Measurements from ENCODE around the gene CT45A9.
"Not testable (repeated sequence)": the region's sequence is repeated elsewhere in the genome, so short reads cannot be mapped to it uniquely, and the experiment has no call there.

Gene CT45A9, protein sequence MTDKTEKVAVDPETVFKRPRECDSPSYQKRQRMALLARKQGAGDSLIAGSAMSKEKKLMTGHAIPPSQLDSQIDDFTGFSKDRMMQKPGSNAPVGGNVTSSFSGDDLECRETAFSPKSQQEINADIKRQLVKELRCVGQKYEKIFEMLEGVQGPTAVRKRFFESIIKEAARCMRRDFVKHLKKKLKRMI

DNA sequence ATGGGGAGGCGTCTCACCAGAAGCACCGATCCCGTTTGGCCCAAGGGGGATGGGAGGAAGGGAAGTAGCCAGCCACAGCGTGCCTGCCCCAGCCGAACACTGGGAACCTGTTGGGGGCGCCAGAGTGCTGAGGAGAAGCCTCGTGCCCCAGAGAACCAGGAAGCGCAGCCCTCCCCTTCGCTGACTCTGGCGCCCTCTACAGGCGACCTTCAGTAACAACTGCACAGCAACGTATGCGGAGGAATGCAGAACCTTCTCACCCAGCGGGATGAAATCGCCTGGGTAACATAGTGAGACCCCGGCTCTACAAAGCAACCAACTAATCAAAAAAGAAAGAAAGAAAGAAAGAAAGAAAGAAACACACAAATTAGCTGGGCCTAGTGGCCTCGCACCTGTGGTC lies at the start of gene CT45A9:
TSS of gene CT45A9 (minus strand) at position 101 of the 400 bp plus-strand sequence. CDS start 3,751 bp downstream, outside the sequence.
- DNase-seq (ENCODE audit: low read depth in 2 of 2) = not testable (repeated sequence)

DNA sequence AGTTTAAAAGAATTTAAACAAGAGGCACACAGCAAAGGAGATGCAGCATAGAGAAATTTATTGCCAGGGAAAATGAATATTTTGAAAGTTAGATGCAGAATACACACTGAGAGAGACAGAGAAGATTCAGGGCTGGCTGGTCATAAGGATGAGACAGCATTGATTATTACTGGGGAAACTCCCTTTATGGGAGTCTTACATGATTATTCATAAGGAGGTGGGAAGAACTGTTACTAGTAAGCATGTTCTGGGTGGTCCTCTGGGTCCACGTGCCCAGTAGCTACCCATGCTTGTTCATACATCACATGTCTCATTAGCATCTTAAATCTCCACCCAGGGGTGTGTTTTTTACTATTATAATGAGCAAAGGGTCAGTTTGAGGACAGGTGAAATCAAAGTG lies 48.9 kb upstream of the CT45A9 start:
- DNase-seq (ENCODE audit: low read depth in 2 of 2) = not testable (repeated sequence)

DNA sequence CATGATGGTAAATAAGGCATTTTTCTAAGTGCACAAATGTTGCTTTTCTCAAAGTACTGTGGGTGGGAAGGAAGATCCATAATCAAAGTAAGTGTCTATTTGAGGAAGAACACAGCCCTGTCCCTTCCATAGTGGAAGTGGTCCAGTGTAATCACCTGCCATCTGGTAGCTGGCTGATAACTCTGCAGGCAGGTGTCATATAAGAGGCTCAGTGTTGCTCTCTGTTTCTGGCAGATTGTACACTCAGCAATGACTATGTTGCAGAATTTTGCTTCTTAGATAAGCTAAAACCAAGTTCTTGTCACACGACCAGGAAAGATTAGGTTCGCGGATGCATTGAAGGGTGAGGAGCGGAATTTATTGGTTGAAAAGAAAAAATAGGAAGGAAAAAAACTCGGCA lies 42.8 kb upstream of the CT45A9 start:
- DNase-seq (ENCODE audit: low read depth in 2 of 2) = no peak

DNA sequence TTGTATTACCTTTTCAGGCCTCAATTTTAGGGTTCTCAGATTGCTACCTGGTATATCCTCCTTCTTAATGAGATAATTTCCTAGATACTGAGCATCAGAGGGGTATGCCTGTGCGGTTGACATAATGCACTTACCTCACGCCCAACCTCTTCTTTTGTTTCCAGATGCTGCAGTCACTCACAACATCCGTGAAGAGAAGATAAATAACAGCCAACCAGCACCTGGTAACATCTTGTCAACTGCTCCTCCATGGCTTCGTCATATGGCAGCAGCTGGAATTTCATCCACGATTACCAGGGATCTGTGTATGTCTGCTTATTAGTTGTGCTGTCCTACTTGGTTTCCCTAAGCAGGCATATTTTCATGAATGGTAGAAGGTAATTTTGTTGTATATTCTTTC lies 38.6 kb upstream of the CT45A9 start:
- no peak for DNase-seq (ENCODE audit: low read depth in 2 of 2)

DNA sequence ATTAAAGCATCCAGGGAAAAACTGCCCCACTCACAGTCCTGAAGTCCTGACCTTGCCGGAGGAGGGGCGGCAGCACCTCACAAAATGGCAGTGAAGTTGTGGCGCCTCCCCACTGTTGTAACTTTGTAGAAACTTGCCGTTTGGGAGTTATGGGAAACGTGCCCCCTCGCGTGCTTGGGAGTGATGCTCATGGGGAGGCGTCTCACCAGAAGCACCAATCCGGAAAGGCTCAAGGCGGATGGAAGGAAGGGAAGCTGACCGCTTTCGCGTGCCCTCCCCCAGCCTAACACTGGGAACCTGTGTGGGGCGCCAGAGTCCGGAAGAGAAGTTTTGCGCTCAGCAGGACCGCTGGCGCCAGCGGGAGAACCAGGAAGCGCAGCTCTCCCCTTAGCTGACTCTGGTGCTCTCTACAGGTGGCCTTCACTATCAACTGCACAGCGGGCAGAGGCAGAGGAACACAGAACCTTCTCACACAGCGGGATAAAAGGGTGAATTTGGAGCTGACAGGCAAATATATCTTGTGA lies 21.7 kb upstream of the CT45A9 start, which contains the start of the genes CT45A10 and SAGE1:
TSS of gene CT45A10 (minus strand) at position 151 of the 524 bp plus-strand sequence. CDS start 8,100 bp downstream, outside the sequence.
TSS of gene SAGE1 (plus strand) at position 423 of the 524 bp plus-strand sequence. CDS start 2,527 bp downstream, outside the sequence.
- DNase-seq (ENCODE audit: low read depth in 2 of 2) = no peak

DNA sequence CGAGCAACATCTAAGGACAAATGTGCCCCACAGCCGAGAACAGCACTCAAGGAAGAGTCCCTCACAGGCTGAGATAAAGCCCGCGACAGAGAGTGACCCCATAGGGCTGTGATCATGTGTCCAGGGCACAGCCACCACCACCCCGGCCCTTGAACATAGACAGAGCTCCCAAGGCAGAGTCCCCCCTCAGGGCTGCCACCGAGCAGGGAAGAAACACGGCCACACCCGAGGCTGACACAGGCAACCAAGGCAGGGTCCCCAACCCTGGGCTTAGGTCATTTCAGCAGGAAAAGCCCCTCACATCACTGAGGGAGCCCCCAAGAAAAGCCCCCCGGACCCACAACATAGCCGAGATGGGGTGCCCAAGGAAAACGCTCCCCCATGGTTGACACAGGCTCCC lies 21.2 kb upstream of the CT45A9 start:
- DNase-seq (ENCODE audit: low read depth in 2 of 2) = no peak

DNA sequence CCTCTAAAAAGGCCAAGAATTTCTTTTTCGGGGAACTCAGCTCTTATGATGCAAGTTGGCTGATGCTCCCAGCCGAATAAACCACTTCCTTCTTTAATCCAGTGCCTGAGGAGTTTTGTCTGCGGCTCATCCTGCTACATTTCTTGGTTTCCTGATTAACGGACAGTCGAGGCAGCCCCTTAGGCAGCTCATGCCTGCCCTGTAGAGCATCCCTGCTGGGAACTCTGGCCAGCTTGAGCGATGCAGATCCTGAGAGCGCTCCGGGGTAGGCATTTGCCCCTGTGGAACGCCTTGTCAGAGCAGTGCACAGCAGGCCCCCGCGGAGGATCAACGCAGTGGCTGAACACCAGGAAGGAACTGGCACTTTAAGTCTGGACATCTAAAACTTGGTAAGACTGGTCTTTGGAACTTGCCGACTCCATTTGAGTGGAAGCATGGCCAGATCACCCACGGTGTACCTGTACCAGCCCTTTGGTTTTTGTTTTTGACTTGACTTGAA lies 18.5 kb upstream of the CT45A9 start:
- DNase-seq (ENCODE audit: low read depth in 2 of 2) = no peak

DNA sequence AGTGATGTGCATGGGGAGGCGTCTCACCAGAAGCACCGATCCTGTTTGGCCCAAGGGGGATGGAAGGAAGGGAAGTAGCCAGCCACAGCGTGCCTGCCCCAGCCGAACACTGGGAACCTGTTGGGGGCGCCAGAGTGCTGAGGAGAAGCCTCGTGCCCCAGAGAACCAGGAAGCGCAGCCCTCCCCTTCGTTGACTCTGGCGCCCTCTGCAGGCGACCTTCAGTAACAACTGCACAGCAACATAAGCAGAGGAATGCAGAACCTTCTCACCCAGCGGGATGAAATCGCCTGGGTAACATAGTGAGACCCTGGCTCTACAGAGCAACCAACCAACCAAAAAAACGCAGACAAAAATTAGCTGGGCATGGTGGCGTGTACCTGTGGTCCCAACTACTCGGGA lies 17.4 kb upstream of the CT45A9 start:
- peak; percentile 10 to 38 for DNase-seq (ENCODE audit: low read depth in 2 of 2)

DNA sequence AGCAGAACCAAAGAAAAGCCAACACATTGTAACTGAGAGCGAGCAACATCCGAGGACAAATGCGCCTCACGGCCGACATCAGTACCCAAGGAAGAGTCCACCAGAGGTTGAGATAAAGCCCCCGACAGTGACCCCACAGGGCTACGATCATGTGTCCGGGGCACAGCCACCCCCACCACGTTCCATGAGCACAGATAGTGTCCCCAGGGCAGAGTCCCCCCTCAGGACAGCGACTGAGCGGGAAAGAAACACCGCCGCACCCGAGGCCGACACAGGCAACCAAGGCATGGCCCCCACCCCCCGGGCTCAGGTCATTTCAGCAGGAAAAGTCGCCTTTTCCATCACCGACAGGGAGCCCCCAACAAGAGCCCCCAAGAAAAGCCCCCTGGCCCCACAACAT lies 16.6 kb upstream of the CT45A9 start:
- not testable (repeated sequence) for DNase-seq (ENCODE audit: low read depth in 2 of 2)

DNA sequence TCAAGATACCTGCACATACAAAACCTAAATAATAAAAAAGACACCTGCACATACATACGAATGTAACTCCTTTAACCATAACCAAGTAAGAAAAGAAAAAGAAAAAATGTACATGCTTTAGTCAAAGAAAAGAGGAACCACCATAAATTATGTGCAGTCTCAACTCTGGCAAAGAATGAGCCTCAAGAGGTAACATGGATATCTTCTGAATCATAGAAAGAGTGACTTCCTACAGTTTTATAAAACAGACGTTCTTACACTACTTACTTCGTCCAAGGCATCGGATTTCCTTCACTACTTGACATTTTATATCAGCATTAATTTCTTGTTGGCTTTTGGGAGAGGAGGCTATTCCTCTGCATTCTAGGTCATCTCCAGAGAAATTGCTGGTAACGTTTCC lies 11.1 kb upstream of the CT45A9 start:
- DNase-seq (ENCODE audit: low read depth in 2 of 2) = not testable (repeated sequence)

DNA sequence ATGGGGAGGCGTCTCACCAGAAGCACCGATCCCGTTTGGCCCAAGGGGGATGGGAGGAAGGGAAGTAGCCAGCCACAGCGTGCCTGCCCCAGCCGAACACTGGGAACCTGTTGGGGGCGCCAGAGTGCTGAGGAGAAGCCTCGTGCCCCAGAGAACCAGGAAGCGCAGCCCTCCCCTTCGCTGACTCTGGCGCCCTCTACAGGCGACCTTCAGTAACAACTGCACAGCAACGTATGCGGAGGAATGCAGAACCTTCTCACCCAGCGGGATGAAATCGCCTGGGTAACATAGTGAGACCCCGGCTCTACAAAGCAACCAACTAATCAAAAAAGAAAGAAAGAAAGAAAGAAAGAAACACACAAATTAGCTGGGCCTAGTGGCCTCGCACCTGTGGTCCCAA lies 17.2 kb downstream of the CT45A9 start, which contains the start of gene CT45A8:
TSS of gene CT45A8 (minus strand) at position 101 of the 400 bp plus-strand sequence. CDS start 3,755 bp downstream, outside the sequence.
- DNase-seq (ENCODE audit: low read depth in 2 of 2) = not testable (repeated sequence)

DNA sequence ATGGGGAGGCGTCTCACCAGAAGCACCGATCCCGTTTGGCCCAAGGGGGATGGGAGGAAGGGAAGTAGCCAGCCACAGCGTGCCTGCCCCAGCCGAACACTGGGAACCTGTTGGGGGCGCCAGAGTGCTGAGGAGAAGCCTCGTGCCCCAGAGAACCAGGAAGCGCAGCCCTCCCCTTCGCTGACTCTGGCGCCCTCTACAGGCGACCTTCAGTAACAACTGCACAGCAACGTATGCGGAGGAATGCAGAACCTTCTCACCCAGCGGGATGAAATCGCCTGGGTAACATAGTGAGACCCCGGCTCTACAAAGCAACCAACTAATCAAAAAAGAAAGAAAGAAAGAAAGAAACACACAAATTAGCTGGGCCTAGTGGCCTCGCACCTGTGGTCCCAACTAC lies 34.4 kb downstream of the CT45A9 start, which contains the start of gene CT45A7:
TSS of gene CT45A7 (minus strand) at position 101 of the 400 bp plus-strand sequence. CDS start 3,747 bp downstream, outside the sequence.
- not testable (repeated sequence) for DNase-seq (ENCODE audit: low read depth in 2 of 2)

DNA sequence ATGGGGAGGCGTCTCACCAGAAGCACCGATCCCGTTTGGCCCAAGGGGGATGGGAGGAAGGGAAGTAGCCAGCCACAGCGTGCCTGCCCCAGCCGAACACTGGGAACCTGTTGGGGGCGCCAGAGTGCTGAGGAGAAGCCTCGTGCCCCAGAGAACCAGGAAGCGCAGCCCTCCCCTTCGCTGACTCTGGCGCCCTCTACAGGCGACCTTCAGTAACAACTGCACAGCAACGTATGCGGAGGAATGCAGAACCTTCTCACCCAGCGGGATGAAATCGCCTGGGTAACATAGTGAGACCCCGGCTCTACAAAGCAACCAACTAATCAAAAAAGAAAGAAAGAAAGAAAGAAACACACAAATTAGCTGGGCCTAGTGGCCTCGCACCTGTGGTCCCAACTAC lies 51.7 kb downstream of the CT45A9 start, which contains the start of gene CT45A2:
TSS of gene CT45A2 (minus strand) at position 101 of the 400 bp plus-strand sequence. CDS start 3,747 bp downstream, outside the sequence.
- DNase-seq (ENCODE audit: low read depth in 2 of 2) = not testable (repeated sequence)
